ENCODE results near the gene ZNF835.
"Not testable (repeated sequence)": the region's sequence is repeated elsewhere in the genome, so short reads cannot be mapped to it uniquely, and the experiment has no call there.

Gene ZNF835

GRCh38 chr19:56687031-56687430, 15.5 kb upstream of the ZNF835 start:
- DNase-seq (ENCODE audit: low spot score): no peak
- TF ChIP-seq CTCF (conservative IDR thresholded peaks at IDR 0.05; ENCODE audit: low read depth): no peak
- POLR2A ChIA-PET (ENCODE audit: low non-redundant PET): no interaction called here
- CTCF ChIA-PET: no interaction called here
- no peak overlapping the region for H3K27ac ChIP-seq

GRCh38 chr19:56683116-56683515, 11.6 kb upstream of the ZNF835 start:
- ChIA-PET CTCF (interaction anchor here (0.6 kb wide), 1 partner anchor 430 kb away, joined by 3 read pairs; no protein-coding TSS in a partner anchor), POLR2A (ENCODE audit: low non-redundant PET) (no interaction called here)
- TF ChIP-seq CTCF (conservative IDR thresholded peaks at IDR 0.05; ENCODE audit: low read depth): no peak
- DNase-seq (ENCODE audit: low spot score): no peak
- H3K27ac ChIP-seq: no peak overlapping the region

- ChIA-PET CTCF (no interaction called here), POLR2A (ENCODE audit: low non-redundant PET) (no interaction called here)
- H3K27ac ChIP-seq: no peak overlapping the region
- DNase-seq (ENCODE audit: low spot score): no peak
- no peak for TF ChIP-seq CTCF (conservative IDR thresholded peaks at IDR 0.05; ENCODE audit: low read depth)
Observed at GRCh38 chr19:56681702-56682101, 10.1 kb upstream of the ZNF835 start.

- POLR2A ChIA-PET (ENCODE audit: low non-redundant PET): no interaction called here
- no peak for DNase-seq (ENCODE audit: low spot score)
- CTCF ChIA-PET: interaction anchor here (0.5 to 0.6 kb wide), 2 partner anchors 23 to 178 kb away, joined by 3 to 4 read pairs; no protein-coding TSS in a partner anchor
- no peak for TF ChIP-seq CTCF (conservative IDR thresholded peaks at IDR 0.05; ENCODE audit: low read depth)
- no peak overlapping the region for H3K27ac ChIP-seq
Observed at GRCh38 chr19:56678205-56678604, 6.6 kb upstream of the ZNF835 start.

- DNase-seq (ENCODE audit: low spot score); POLR2A ChIA-PET (ENCODE audit: low non-redundant PET); H3K27ac ChIP-seq: not testable (repeated sequence)
- CTCF ChIA-PET: interaction anchor here (0.5 kb wide), 1 partner anchor 230 kb away, joined by 4 read pairs; no protein-coding TSS in a partner anchor
Observed at GRCh38 chr19:56672610-56673009, 1.1 kb upstream of the ZNF835 start.

GRCh38 chr19:56670961-56671612, 470 bp downstream of the ZNF835 start:
- ChIA-PET CTCF (no interaction called here), POLR2A (ENCODE audit: low non-redundant PET) (no interaction called here)
- DNase-seq (ENCODE audit: low spot score): no peak
- no peak overlapping the region for H3K27ac ChIP-seq
- no peak for TF ChIP-seq CTCF (conservative IDR thresholded peaks at IDR 0.05; ENCODE audit: low read depth)

- POLR2A ChIA-PET (ENCODE audit: low non-redundant PET): no interaction called here
- CTCF ChIA-PET: no interaction called here
- TF ChIP-seq CTCF (conservative IDR thresholded peaks at IDR 0.05; ENCODE audit: low read depth): no peak
- DNase-seq (ENCODE audit: low spot score): no peak
- no peak overlapping the region for H3K27ac ChIP-seq
Observed at GRCh38 chr19:56670401-56670960, 1.1 kb downstream of the ZNF835 start.

All from RWPE1 (cell line).